ENCODE results near the gene MYO6.
"Not testable (repeated sequence)": the region's sequence is repeated elsewhere in the genome, so short reads cannot be mapped to it uniquely, and the experiment has no call there.

DNA sequence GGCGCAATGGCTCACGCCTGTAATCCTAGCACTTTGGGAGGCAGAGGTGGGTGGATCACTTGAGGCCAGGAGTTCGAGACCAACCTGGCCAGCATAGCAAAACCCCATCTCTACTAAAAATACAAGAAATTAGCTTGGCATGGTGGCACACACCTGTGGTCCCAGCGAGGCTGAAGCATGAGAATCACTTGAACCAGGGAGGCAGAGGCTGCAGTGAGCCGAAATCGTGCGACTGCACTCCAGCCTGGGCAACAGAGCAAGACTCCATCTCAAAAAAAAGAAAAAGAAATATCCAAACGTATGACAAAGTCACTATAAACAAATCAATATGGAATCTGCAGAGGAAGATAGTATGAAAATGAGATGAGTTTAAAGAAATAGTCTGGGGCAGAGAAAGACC, 18.0 kb upstream of the MYO6 start:
- TF ChIP-seq EZH2 (IDR thresholded peaks at IDR 0.05); POLR2AphosphoS5 (IDR thresholded peaks at IDR 0.05; ENCODE audit: borderline replicate concordance, low read depth, low read length); FOXP2 (optimal IDR thresholded peaks at IDR 0.05; ENCODE audit: control extremely low read depth, extremely low read length, insufficient read depth): not testable (repeated sequence)

Measured in SK-N-MC (cell line).